Stimulated activated CD4-positive, alpha-beta T cell treated with anti-CD3 and anti-CD28 coated beads, Interleukin-4, amount 100 ng/mL, for 1 hour (primary cell): ENCODE data around the gene EGR4.

ENCODE experiments used
- DNase-seq: peaks from one replicate; pipeline ENCODE4 v3.0.0-alpha.2; 2020

The EGR4 gene

GRCh38 chr2:73293534-73294171, at the start of gene EGR4:
Gene EGR4, minus strand, starts transcription at chr2:73293548. Its CDS starts 231 bp downstream, at chr2:73293317.
- peak; percentile 88 for DNase-seq

- DNase-seq, result no peak
Measured at GRCh38 chr2:73341039-73341438, 47.7 kb upstream of the EGR4 start.

- DNase-seq, result no peak
Measured at GRCh38 chr2:73339201-73339600, 45.9 kb upstream of the EGR4 start.

GRCh38 chr2:73337828-73338227, 44.5 kb upstream of the EGR4 start:
- DNase-seq, result no peak

- DNase-seq, result no peak
Measured at GRCh38 chr2:73334620-73335019, 41.3 kb upstream of the EGR4 start.

GRCh38 chr2:73334045-73334444, 40.7 kb upstream of the EGR4 start:
- no peak for DNase-seq

GRCh38 chr2:73333564-73333963, 40.2 kb upstream of the EGR4 start:
- no peak for DNase-seq

GRCh38 chr2:73324126-73324725, 30.9 kb upstream of the EGR4 start:
- DNase-seq, result no peak

- no peak for DNase-seq
Measured at GRCh38 chr2:73323551-73323950, 30.2 kb upstream of the EGR4 start.

GRCh38 chr2:73314441-73314840, 21.1 kb upstream of the EGR4 start:
- no peak for DNase-seq

- DNase-seq, result no peak
Measured at GRCh38 chr2:73307720-73308119, 14.4 kb upstream of the EGR4 start.

- no peak for DNase-seq
Measured at GRCh38 chr2:73301636-73302035, 8.3 kb upstream of the EGR4 start.

- no peak for DNase-seq
Measured at GRCh38 chr2:73300926-73301325, 7.6 kb upstream of the EGR4 start.

GRCh38 chr2:73297586-73297985, 4.2 kb upstream of the EGR4 start:
- DNase-seq, result no peak

GRCh38 chr2:73297151-73297559, 3.8 kb upstream of the EGR4 start:
- no peak for DNase-seq

- no peak for DNase-seq
Measured at GRCh38 chr2:73295751-73296400, 2.5 kb upstream of the EGR4 start.

- DNase-seq, result no peak
Measured at GRCh38 chr2:73294239-73294638, 891 bp upstream of the EGR4 start.

GRCh38 chr2:73292906-73293533, 328 bp downstream of the EGR4 start:
- peak; percentile 10 for DNase-seq

- DNase-seq, result no peak
Measured at GRCh38 chr2:73292316-73292905, 937 bp downstream of the EGR4 start.

- peak; percentile 4 for DNase-seq
Measured at GRCh38 chr2:73291461-73292315, 1.7 kb downstream of the EGR4 start.

GRCh38 chr2:73291093-73291460, 2.3 kb downstream of the EGR4 start:
- DNase-seq, result peak; percentile 64

GRCh38 chr2:73290049-73290839, 3.1 kb downstream of the EGR4 start:
- peak; percentile 47 for DNase-seq
